HEK293T (cell line): ENCODE measurements around the gene CAMSAP2.

Experiments used
- LEF1 ChIP-seq: fragments of 450-650 bp; IDR thresholded peaks from 2 replicates; pipeline ENCODE4 v1.6.1; 2017; ENCODE audit warnings: mild to moderate bottlenecking, borderline replicate concordance
- SP1 ChIP-seq: fragments of 450-650 bp; IDR thresholded peaks from 2 replicates; pipeline ENCODE4 v1.6.1; 2017
- SUZ12 ChIP-seq: fragments of 450-650 bp; IDR thresholded peaks from 2 replicates; pipeline ENCODE4 v1.6.1; 2016; ENCODE audit warnings: mild to moderate bottlenecking
- TF ChIP-seq, protein P1 (sequence below): fragments of 450-650 bp; IDR thresholded peaks from 2 replicates; pipeline ENCODE4 v1.6.1; 2016

GRCh38 chr1:200838676-200839445 lies 100.2 kb downstream of the CAMSAP2 start:
- TF ChIP-seq SUZ12 (no peak), LEF1 (no peak), SP1 (no peak)
- TF ChIP-seq, protein P1, sequence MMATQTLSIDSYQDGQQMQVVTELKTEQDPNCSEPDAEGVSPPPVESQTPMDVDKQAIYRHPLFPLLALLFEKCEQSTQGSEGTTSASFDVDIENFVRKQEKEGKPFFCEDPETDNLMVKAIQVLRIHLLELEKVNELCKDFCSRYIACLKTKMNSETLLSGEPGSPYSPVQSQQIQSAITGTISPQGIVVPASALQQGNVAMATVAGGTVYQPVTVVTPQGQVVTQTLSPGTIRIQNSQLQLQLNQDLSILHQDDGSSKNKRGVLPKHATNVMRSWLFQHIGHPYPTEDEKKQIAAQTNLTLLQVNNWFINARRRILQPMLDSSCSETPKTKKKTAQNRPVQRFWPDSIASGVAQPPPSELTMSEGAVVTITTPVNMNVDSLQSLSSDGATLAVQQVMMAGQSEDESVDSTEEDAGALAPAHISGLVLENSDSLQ = no peak
